PC-3 (cell line): ENCODE results near the gene MYOZ1. TPM values are rescaled to one million over a fixed set of nuclear protein-coding genes. Genes with fewer than 3 reads are reported as not detected.
A peak's percentile ranks its signal among the peaks of the same experiment; 100 is the strongest.

Source experiments
- ATAC-seq: fragments of 200-7000 bp; cut with Tn5 transposase; 2 replicates; pipeline ENCODE4 v1.9.1; 2020; ENCODE audit warnings: mild to moderate bottlenecking, moderate library complexity
- BruUV-seq: library from RNA; stranded (reverse); fragments of 400-500 nt; replicated peaks from 2 replicates; lab custom pipeline; 2021; lab: Mats Ljungman, UMichigan
- CTCF ChIA-PET: fragments of 300-600 bp; sonication (Branson Sonifier 250); formaldehyde crosslinking; loops from one replicate; lab custom pipeline; 2022; ENCODE audit warnings: antibody characterized with exemption; lab: Charles Lee
- POLR2A ChIA-PET: fragments of 300-600 bp; sonication (Branson Sonifier 250); formaldehyde crosslinking; loops from one replicate; lab custom pipeline; 2022; ENCODE audit warnings: antibody characterized with exemption; ENCODE audit not compliant: unreplicated experiment; lab: Charles Lee
- DNase-seq: peaks from one replicate; pipeline ENCODE4 v3.0.0-alpha.2; 2015
- H2AFZ ChIP-seq: fragments of 300-600 bp; sonication (generic); 2 replicates; pipeline ENCODE4 v1.6.0; 2016; ENCODE audit warnings: antibody characterized with exemption, low read length
- H3F3A ChIP-seq: fragments of 300-600 bp; sonication (generic); one replicate; pipeline ENCODE4 v1.6.0; 2017; ENCODE audit warnings: antibody characterized with exemption, low read length, control low read depth, mild to moderate bottlenecking; ENCODE audit not compliant: unreplicated experiment
- H3K27ac ChIP-seq: fragments of 300-600 bp; sonication (generic); 2 replicates; pipeline ENCODE4 v1.5.1; 2016; ENCODE audit warnings: mild to moderate bottlenecking, low read length
- H3K27me3 ChIP-seq: fragments of 300-600 bp; sonication (generic); 2 replicates; pipeline ENCODE4 v1.6.1; 2016; ENCODE audit warnings: low read length, mixed read lengths
- H3K36me3 ChIP-seq: fragments of 300-600 bp; sonication (generic); 2 replicates; pipeline ENCODE4 v1.6.1; 2016; ENCODE audit warnings: low read depth, mixed run types, low read length, mixed read lengths
- H3K4me1 ChIP-seq: fragments of 300-600 bp; sonication (generic); 2 replicates; pipeline ENCODE4 v1.5.1; 2016; ENCODE audit warnings: low read length; ENCODE audit not compliant: insufficient read depth
- H3K4me2 ChIP-seq: fragments of 300-600 bp; sonication (generic); 2 replicates; pipeline ENCODE4 v1.6.0; 2016; ENCODE audit warnings: low read length
- H3K4me3 ChIP-seq: fragments of 300-600 bp; sonication (generic); 2 replicates; pipeline ENCODE4 v1.5.1; 2016; ENCODE audit warnings: mild to moderate bottlenecking, low read length, mixed read lengths
- H3K79me2 ChIP-seq: fragments of 300-600 bp; sonication (generic); 2 replicates; pipeline ENCODE4 v1.6.1; 2017; ENCODE audit warnings: low read length, mixed read lengths
- H3K9ac ChIP-seq: fragments of 300-600 bp; sonication (generic); 2 replicates; pipeline ENCODE4 v1.6.0; 2016; ENCODE audit warnings: mild to moderate bottlenecking, low read length
- H3K9me2 ChIP-seq: fragments of 300-600 bp; sonication (generic); replicated peaks from 2 replicates; pipeline ENCODE4 v1.6.1; 2016; ENCODE audit warnings: mixed run types, low read length, mixed read lengths
- H3K9me3 ChIP-seq: fragments of 300-600 bp; sonication (generic); 2 replicates; pipeline ENCODE4 v1.6.1; 2016; ENCODE audit warnings: low read length, mixed read lengths
- H4K20me1 ChIP-seq: fragments of 300-600 bp; sonication (generic); 2 replicates; pipeline ENCODE4 v1.6.1; 2016; ENCODE audit warnings: low read length, mixed read lengths
- CTCF ChIP-seq: fragments of 300-600 bp; sonication (generic); conservative IDR thresholded peaks from 2 replicates; pipeline ENCODE4 v1.5.1; 2017; ENCODE audit warnings: antibody characterized with exemption, low read depth, mild to moderate bottlenecking, low read length
- EZH2 ChIP-seq: fragments of 300-600 bp; sonication (generic); IDR thresholded peaks from one replicate; pipeline ENCODE4 v1.6.1; 2017; ENCODE audit warnings: antibody characterized with exemption, mild to moderate bottlenecking, low read length; ENCODE audit not compliant: unreplicated experiment
- EZH2phosphoT487 ChIP-seq: fragments of 300-600 bp; sonication (generic); IDR thresholded peaks from 2 replicates; pipeline ENCODE4 v1.6.1; 2018; ENCODE audit warnings: mild to moderate bottlenecking, antibody characterized with exemption, low read length, borderline replicate concordance
- intact Hi-C: fragments of 100-400 bp; cut with micrococcal nuclease; formaldehyde crosslinking; loops from 2 replicates; pipeline ENCODE4 v1.9.0; 2023
- total RNA-seq: library from RNA; depleted of rRNA; stranded (reverse); fragments of >200 nt; gene quantifications from 2 replicates; pipeline ENCODE4 v1.2.3, GENCODE V29; 2014

MYOZ1 gene
- total RNA-seq, 1 experiment from 2014 or later, result not detected

- DNase-seq (no peak), ATAC-seq (no peak)
- no TSS peak for BruUV-seq
- Histone ChIP-seq H3K79me2 (no peaks in the 10 kb centered on the region), H3K36me3 (no peaks in the 10 kb centered on the region), H3K4me2 (no peak overlapping the region), H3K9me3 (no peaks in the 10 kb centered on the region), H3K27me3 (no peaks in the 10 kb centered on the region), H4K20me1 (no peaks in the 10 kb centered on the region), H3K4me1 (no peaks in the 10 kb centered on the region), H3F3A (no peaks in the 10 kb centered on the region), H3K27ac (no peak overlapping the region), H2AFZ (no peak overlapping the region), H3K9ac (no peak overlapping the region), H3K4me3 (no peak overlapping the region), H3K9me2 (no peaks in the 10 kb centered on the region)
- CTCF ChIA-PET, result interaction anchor here (0.5 to 4.4 kb wide), 5 partner anchors 53 to 116 kb away, joined by 3 to 39 read pairs (median 8); no protein-coding TSS in a partner anchor
- POLR2A ChIA-PET, result no interaction called here
- intact Hi-C loops, result loop anchor here (2.0 kb wide), 1 partner anchor 232 kb away; no protein-coding TSS in a partner anchor
- TF ChIP-seq EZH2 (no peak), EZH2phosphoT487 (no peak), CTCF (no peak)
Observed at GRCh38 chr10:73645251-73645650, 4.0 kb upstream of the MYOZ1 start.

DNA sequence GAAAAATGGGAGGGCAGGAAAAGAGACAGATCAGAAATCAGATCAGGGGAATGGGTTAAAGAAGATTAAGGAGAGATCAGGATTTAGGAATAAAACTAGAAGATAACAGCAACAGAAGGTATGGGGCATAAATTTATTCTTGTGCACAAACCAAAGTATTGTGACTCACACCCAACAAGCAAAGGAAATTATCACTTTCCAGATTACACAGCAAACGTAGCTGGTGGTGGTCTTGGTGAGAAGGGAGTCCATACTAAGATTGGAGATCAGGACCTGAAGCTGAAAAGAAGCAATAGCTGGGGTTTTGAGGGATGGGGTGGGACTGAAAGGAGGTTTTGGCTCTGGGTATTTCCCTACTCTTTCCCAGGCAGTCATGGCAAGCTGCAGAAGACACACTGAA is 3.5 kb upstream of the MYOZ1 start:
- no TSS peak for BruUV-seq
- Histone ChIP-seq H3K4me2 (no peak overlapping the region), H3F3A (no peaks in the 10 kb centered on the region), H3K79me2 (no peaks in the 10 kb centered on the region), H3K9ac (no peak overlapping the region), H3K9me2 (no peaks in the 10 kb centered on the region), H3K4me3 (no peak overlapping the region), H3K27ac (no peak overlapping the region), H3K9me3 (no peaks in the 10 kb centered on the region), H4K20me1 (no peaks in the 10 kb centered on the region), H3K4me1 (no peaks in the 10 kb centered on the region), H2AFZ (no peak overlapping the region), H3K27me3 (no peaks in the 10 kb centered on the region), H3K36me3 (no peaks in the 10 kb centered on the region)
- ATAC-seq, result no peak
- POLR2A ChIA-PET, result no interaction called here
- CTCF ChIA-PET, result interaction anchor here (0.6 to 4.4 kb wide), 5 partner anchors 53 to 239 kb away, joined by 3 to 39 read pairs (median 8); no protein-coding TSS in a partner anchor
- no peak for TF ChIP-seq CTCF
- no peak for TF ChIP-seq EZH2
- no peak for TF ChIP-seq EZH2phosphoT487
- intact Hi-C loops, result loop anchor here (1.0 to 2.0 kb wide), 6 partner anchors 19 to 381 kb away; no protein-coding TSS in a partner anchor
- DNase-seq, result no peak

DNA sequence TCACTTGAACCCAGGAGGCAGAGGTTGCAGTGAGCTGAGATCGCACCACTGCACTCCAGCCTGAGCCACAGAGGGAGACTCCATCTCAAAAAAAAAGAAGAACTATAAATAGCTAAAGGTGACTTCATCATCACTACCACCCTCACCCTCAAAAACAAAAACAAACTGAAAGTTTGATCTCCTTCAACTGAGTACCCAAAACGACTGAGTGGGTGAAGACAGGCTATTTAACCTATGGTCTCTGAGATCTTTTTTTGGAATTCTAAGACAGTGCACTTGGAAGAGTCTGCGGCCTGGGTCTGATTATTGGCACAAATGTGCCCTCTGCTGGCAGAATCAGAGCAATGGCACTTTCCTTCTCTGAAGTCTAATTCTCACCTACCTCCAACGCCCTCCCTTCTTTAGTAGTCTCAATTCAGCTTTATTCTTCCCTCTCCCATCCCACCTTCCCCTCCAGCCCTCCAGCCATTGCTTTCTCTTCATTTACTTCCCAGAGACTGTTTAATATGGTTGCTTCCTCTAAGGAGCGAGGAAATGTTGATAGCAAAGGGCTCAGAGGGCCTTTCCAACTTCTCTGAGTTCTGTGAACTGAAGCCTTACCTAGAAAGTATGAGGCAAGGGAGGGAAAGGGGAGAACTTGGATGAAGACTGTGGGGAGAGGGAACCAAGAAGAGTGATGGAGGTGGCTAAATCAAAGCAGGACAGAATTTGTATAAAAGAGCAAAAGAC is 2.9 kb upstream of the MYOZ1 start:
- Histone ChIP-seq H3K4me3 (no peak overlapping the region), H2AFZ (peak overlapping the region; percentile 12), H3K4me1 (no peaks in the 10 kb centered on the region), H3K79me2 (no peaks in the 10 kb centered on the region), H4K20me1 (no peaks in the 10 kb centered on the region), H3F3A (no peaks in the 10 kb centered on the region), H3K27ac (no peak overlapping the region), H3K9ac (no peak overlapping the region), H3K36me3 (no peaks in the 10 kb centered on the region), H3K9me2 (no peaks in the 10 kb centered on the region), H3K9me3 (no peaks in the 10 kb centered on the region), H3K27me3 (no peaks in the 10 kb centered on the region), H3K4me2 (no peak overlapping the region)
- no peak for TF ChIP-seq EZH2
- TF ChIP-seq CTCF, result peak; percentile 100
- POLR2A ChIA-PET, result no interaction called here
- intact Hi-C loops, result loop anchor here (1.0 to 2.0 kb wide), 6 partner anchors 19 to 381 kb away; no protein-coding TSS in a partner anchor
- ATAC-seq, result peak; percentile 86
- no TSS peak for BruUV-seq
- CTCF ChIA-PET, result interaction anchor here (0.6 to 4.4 kb wide), 9 partner anchors 43 to 1390 kb away, joined by 3 to 39 read pairs (median 4); partner anchors contain the start of gene PPP3CB
- DNase-seq, result peak; percentile 99
